DMS 273 (cell line): ENCODE results near the gene DIPK1B.
A peak's percentile ranks its signal among the peaks of the same experiment; 100 is the strongest.

Source experiments
- DNase-seq: peaks from one replicate; lab custom pipeline; 2025; ENCODE audit not compliant: unreplicated experiment; lab: John Stamatoyannopoulos, UW

DIPK1B gene

DNA sequence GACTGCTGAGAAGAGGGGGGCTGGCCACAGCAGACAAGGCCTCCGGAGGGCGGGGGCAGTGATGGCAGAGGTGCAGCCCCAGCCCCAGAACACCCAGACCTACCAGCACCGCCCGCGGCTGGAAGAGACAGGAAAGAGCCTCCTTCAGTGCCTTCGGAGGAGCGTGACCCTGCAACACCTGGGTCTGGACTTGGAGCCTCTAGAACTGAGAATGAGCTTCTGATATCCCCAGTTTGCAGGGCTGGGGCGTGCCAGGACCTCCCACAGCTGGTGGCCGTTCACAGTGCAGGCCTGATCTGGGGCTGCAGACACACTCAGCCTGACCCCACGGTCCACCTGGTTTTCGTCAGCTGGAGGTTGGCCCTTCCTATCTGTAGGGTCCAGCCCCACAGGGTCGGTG is 21.2 kb downstream of the DIPK1B start:
- no peak for DNase-seq

- DNase-seq, result no peak
Measured at GRCh38 chr9:136734837-136735496, 22.6 kb downstream of the DIPK1B start.

DNA sequence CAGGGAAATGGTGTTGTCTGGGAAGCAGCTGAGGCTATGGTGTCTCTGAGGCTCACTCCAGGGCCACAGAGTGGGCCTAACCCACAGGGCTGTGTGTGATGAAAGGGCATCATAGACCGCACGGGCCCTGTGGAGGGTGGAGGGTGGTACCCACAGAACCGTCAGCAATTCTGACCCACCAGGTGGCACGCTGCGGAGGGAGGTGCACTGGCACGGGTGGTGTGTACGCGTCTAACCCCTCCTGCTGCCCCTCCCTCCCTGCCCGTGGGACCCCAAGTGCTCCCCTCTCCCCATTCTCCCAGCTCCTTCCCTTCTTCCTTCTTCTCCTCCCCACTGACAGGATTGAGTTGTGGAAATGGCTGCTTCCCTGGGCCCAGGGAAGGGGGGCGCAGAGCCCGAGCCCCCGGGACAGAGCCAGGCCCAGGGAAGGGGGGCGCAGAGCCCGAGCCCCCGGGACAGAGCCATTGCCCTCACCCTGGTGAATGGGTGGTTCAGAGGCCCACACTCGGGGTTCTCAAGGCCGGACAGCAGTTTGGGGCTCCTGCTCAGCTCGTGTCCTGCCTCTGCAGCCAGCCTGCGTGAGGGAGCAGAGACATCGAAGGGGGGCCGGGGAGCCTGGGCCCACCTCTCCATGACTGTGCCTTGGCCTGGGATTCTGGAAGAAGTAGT is 23.6 kb downstream of the DIPK1B start:
- no peak for DNase-seq

DNA sequence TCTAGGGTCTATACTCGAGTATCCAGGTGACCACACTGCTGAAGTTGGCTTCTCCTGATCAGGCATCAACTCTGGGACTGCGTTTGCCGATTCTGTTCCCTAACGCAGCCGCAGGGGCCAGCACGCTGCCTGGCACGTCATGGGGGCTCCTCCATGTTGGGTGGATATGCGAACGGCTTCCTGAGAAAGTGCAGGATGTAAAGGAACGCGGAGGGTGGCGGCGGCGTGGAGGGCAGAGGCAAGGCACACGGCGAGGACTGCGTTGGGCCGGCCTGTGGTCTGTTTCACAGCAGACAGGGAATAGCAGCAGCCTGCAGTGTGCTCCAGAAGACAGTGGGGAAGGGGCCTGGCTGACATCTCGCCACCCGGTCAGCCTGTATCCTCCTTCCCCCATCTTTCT is 26.6 kb downstream of the DIPK1B start:
- DNase-seq, result no peak

DNA sequence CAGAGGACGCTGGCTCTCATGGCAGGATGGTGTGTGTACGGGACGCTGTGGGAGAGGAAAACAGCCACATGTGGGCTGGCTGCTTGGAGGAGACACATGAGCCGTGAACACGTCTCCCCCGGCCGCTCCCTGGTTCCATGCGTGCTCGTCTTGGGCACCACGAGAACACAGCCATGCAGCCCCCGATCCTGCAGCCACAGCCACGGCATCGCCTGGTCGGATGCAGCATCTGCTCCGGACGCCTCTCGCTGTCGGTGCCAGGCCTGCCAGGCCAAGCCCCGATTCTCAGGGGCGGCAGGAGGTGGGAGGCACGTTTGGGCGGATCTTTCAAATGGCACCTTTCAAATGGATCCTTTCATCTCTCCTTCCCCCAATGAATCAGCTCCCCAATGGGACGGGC is 27.1 kb downstream of the DIPK1B start:
- DNase-seq, result peak; percentile 35

GRCh38 chr9:136740069-136740468 is 27.7 kb downstream of the DIPK1B start:
- DNase-seq, result no peak

DNA sequence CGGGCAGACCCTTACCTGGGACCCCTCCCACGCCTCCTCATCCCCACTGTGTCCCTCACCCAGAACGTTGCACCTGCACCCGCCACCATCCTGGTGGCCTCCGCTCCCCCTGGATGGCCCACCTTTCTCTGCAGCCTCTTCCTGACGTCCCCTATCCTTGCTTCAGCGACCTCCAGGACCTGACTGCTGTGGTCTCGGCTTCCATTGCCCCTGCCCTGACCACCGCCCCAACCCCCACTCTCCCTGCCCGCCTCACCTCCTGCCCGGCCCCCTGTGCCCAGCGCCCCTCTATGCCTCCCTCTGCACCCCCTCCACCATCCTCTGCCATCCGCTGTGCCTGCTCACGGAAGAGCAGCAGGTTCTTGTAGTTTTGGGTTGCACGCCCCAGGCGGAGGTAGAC is 28.1 kb downstream of the DIPK1B start:
- DNase-seq, result no peak

GRCh38 chr9:136740971-136741882 is 28.9 kb downstream of the DIPK1B start:
- DNase-seq, result no peak

- no peak for DNase-seq
Measured at GRCh38 chr9:136741883-136742571, 29.7 kb downstream of the DIPK1B start.

DNA sequence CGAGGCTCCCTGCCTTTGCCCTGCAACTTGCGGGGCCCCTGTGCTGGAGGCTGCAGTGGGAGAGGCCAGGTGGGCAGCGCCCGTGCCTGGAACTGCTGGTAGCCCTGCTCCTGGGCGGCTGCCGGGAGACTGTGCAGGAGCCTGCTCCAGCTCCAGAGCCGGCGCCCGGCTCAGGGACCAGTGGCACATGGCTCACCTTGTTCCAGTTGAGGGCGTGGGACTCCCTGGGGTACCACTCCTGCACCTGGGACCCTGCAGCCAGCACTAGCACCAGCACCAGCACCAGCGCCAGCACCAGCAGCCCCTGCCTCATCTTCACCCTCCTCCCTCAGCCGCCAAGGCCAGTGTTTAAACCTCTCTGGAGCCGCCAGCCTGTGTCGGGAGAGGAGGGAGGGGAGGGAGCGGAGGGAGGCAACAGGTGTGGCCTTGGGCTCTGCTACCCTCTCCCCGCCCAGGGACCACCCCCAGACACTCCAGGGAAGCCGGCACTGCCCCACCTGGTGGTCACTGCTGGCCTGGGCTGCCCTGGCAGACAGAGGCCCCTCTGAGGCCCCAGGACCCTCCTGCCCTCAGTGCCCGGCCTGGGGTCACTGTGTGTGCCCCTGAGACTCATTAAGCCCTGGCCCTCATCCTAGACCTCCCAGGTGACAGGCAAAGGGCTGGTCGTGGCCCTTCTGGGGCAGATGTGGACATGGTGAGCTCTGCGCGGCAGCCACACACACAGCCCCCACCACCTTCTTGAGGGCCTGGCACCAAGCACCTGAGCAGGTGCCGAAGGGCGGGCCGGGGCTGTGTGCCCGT is 30.4 kb downstream of the DIPK1B start, which contains the start of gene LCN10:
LCN10 (minus strand) TSS at position 350 of the 801 bp plus-strand sequence; CDS start at position 313, 37 bp downstream.
- peak; percentile 59 for DNase-seq

- DNase-seq, result no peak
Measured at GRCh38 chr9:136743639-136744211, 31.4 kb downstream of the DIPK1B start.

- no peak for DNase-seq
Measured at GRCh38 chr9:136744773-136745172, 32.4 kb downstream of the DIPK1B start.

GRCh38 chr9:136745389-136746154 is 33.2 kb downstream of the DIPK1B start:
- DNase-seq, result no peak

GRCh38 chr9:136746155-136746490 is 33.8 kb downstream of the DIPK1B start:
- DNase-seq, result no peak

GRCh38 chr9:136746621-136747020 is 34.2 kb downstream of the DIPK1B start:
- no peak for DNase-seq

GRCh38 chr9:136747161-136748060 is 35.0 kb downstream of the DIPK1B start:
- DNase-seq, result no peak

DNA sequence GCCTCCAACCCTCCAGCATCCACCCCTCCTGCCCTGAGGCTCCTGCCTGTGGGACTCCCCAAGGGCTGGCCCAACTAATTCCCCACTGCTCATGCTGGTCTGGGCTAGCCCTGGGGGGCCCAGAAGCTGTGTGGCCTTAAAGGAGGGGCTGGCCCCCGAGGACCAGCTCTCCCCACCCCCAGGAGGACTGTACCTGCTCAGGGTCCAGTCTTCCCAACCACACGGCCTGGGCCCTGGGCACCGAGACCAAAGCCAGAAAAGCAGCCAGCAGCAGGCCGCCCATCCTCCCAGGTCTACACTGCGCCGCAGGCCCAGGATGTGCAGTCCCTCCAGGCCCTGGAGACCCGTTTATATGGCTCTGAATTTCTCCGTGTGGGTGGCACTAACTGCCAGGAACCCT is 35.8 kb downstream of the DIPK1B start, which contains the start of gene LCN6:
LCN6 (minus strand) TSS at position 325 of the 400 bp plus-strand sequence; CDS start at position 283, 42 bp downstream.
- DNase-seq, result no peak
